Calu3 (cell line): ENCODE measurements around the gene TLE3. TPM values are rescaled to one million over a fixed set of nuclear protein-coding genes. Genes with fewer than 3 reads are reported as not detected.
A peak's percentile ranks its signal among the peaks of the same experiment; 100 is the strongest.

Source experiments
- BruUV-seq: library from RNA; stranded (reverse); fragments of 400-500 nt; replicated peaks from 2 replicates; lab custom pipeline; 2021; lab: Mats Ljungman, UMichigan
- CTCF ChIA-PET: fragments of 300-600 bp; sonication (Branson Sonifier 250); formaldehyde crosslinking; loops from one replicate; lab custom pipeline; 2022; ENCODE audit warnings: antibody characterized with exemption; lab: Charles Lee
- DNase-seq: peaks from one replicate; pipeline ENCODE4 v3.0.0; 2022
- H3K27ac Mint-ChIP-seq: one replicate; pipeline ENCODE4 v1.8.0; 2022; ENCODE audit warnings: mixed read lengths; ENCODE audit not compliant: unreplicated experiment
- H3K27me3 Mint-ChIP-seq: one replicate; pipeline ENCODE4 v1.8.0; 2022; ENCODE audit warnings: mixed read lengths; ENCODE audit not compliant: unreplicated experiment
- H3K36me3 Mint-ChIP-seq: one replicate; pipeline ENCODE4 v1.8.0; 2022; ENCODE audit warnings: mild to moderate bottlenecking, moderate library complexity, mixed read lengths; ENCODE audit not compliant: insufficient read depth, unreplicated experiment
- H3K4me1 Mint-ChIP-seq: one replicate; pipeline ENCODE4 v1.8.0; 2022; ENCODE audit warnings: mild to moderate bottlenecking, low read depth, mixed read lengths; ENCODE audit not compliant: unreplicated experiment
- H3K4me3 Mint-ChIP-seq: one replicate; pipeline ENCODE4 v1.8.0; 2022; ENCODE audit warnings: mild to moderate bottlenecking, low read depth, moderate library complexity, mixed read lengths; ENCODE audit not compliant: unreplicated experiment
- H3K9me3 Mint-ChIP-seq: one replicate; pipeline ENCODE4 v1.8.0; 2022; ENCODE audit warnings: low read depth, mixed read lengths; ENCODE audit not compliant: unreplicated experiment
- intact Hi-C: fragments of 100-400 bp; cut with micrococcal nuclease; formaldehyde crosslinking; loops from one replicate; pipeline ENCODE4 v1.10.0; 2022; ENCODE audit not compliant: unreplicated experiment
- total RNA-seq: library from RNA; stranded (reverse); gene quantifications from 2 replicates; pipeline ENCODE4 v1.2.3, GENCODE V29; 2022
- TF ChIP-seq, protein P1 (sequence below): fragments of 200-600 bp; IDR thresholded peaks from one replicate; pipeline ENCODE4 v1.8.0; 2022; ENCODE audit warnings: antibody characterized with exemption; ENCODE audit not compliant: unreplicated experiment

TLE3 gene
- total RNA-seq, 1 experiment from 2014 or later: 54.8 TPM

DNA sequence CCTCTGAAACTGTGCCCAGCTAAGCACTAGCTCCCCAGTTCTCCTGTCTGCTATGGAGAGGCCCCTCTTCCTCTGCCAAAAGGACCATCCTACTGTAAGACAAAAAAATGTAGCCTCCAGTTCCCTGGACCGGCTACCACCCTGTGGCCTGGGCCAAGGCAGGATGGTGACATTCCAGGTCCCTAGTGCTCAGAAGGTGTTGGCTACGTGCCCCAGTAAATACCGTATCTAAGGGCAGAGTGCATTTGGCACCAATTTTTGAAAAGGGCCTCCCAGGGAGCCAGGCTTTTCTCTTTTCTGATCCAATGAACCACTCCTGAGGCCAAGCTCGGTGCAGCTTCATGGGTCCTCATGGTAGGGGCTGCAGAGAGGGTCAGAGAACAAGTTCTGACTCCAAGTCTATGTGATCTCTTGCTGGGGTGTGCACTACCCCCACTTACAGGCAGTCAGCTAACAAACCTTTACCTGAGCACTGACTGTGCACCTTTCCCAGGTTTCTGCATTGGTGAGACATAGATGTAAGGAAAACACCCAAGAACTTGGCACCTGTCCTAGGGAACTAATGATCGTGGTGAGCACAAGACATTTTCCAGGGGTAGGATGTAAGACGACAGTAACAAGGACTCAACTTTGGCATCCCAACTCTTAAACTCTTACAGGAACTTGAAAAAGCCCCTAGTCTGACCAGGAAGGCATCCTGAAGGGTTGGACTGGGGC, 32.6 kb downstream of the TLE3 start:
- H3K36me3 Mint-ChIP-seq: peaks cover 14% of the 10 kb centered on the region
- intact Hi-C loops: loop anchor here (2.0 to 10.0 kb wide), 2 partner anchors 28 to 310 kb away; no protein-coding TSS in a partner anchor
- peak overlapping the region; percentile 56 for H3K27ac Mint-ChIP-seq
- H3K27me3 Mint-ChIP-seq: no peaks in the 10 kb centered on the region
- DNase-seq: peak; percentile 36
- no peak overlapping the region for H3K4me3 Mint-ChIP-seq
- CTCF ChIA-PET: interaction anchor here (0.6 to 2.2 kb wide), 4 partner anchors 26 to 511 kb away, joined by 3 to 8 read pairs (median 4); partner anchors contain the start of gene TLE3
- no peaks in the 10 kb centered on the region for H3K9me3 Mint-ChIP-seq
- TF ChIP-seq, protein P1, sequence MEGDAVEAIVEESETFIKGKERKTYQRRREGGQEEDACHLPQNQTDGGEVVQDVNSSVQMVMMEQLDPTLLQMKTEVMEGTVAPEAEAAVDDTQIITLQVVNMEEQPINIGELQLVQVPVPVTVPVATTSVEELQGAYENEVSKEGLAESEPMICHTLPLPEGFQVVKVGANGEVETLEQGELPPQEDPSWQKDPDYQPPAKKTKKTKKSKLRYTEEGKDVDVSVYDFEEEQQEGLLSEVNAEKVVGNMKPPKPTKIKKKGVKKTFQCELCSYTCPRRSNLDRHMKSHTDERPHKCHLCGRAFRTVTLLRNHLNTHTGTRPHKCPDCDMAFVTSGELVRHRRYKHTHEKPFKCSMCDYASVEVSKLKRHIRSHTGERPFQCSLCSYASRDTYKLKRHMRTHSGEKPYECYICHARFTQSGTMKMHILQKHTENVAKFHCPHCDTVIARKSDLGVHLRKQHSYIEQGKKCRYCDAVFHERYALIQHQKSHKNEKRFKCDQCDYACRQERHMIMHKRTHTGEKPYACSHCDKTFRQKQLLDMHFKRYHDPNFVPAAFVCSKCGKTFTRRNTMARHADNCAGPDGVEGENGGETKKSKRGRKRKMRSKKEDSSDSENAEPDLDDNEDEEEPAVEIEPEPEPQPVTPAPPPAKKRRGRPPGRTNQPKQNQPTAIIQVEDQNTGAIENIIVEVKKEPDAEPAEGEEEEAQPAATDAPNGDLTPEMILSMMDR: no peak
- BruUV-seq: no TSS peak
- H3K4me1 Mint-ChIP-seq: peaks cover 27% of the 10 kb centered on the region

DNA sequence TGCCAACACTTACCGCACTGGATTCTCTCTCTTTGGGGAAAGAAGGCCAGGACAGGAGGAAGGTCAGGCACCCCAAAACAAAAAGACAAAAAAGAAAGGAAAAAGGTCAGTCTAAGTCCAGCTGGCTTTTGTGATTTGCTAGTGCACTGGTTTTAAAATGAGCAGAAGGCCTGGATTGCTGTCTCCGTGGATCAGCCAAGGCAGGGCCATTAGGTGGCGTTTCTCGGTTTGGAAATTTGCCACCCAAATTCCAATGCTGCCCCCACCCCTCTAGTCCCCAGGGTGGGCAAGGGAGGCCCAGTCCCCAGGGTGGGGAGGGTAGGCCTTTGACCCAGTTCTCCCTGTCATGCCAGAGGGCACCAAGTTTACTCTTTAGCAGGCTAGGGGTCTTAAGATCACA, 33.3 kb downstream of the TLE3 start:
- H3K27ac Mint-ChIP-seq: no peak overlapping the region
- peaks cover 18% of the 10 kb centered on the region for H3K36me3 Mint-ChIP-seq
- peaks cover 27% of the 10 kb centered on the region for H3K4me1 Mint-ChIP-seq
- DNase-seq: no peak
- TF ChIP-seq, protein P1: no peak
- no TSS peak for BruUV-seq
- CTCF ChIA-PET: interaction anchor here (0.8 to 2.2 kb wide), 3 partner anchors 27 to 34 kb away, joined by 3 to 6 read pairs (median 3); partner anchors contain the start of gene TLE3
- intact Hi-C loops: loop anchor here (2.0 to 10.0 kb wide), 2 partner anchors 28 to 310 kb away; no protein-coding TSS in a partner anchor
- H3K9me3 Mint-ChIP-seq: no peaks in the 10 kb centered on the region
- no peaks in the 10 kb centered on the region for H3K27me3 Mint-ChIP-seq
- H3K4me3 Mint-ChIP-seq: no peak overlapping the region

DNA sequence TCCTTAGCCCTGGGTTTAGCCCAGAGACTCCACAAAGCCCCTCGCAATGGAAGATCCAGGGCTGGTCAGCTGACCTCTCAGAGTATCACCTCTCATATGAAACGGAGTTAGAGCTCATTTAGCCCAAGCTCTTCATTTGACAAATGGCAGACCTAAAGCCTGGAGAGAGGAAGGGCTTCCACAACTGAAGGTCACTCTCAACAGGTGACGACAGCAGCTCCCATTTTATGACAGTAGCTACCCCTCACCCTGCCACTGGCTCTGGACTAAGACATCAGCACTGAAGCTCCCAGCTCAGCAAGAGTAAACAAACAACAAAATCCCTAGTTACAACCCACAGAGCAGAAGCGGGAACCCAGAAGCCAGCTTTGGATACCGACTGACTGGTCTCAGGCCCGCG, 33.7 kb downstream of the TLE3 start:
- TF ChIP-seq, protein P1: no peak
- no peak for DNase-seq
- Mint-ChIP-seq H3K9me3 (no peaks in the 10 kb centered on the region), H3K4me1 (peaks cover 27% of the 10 kb centered on the region), H3K36me3 (peaks cover 18% of the 10 kb centered on the region), H3K4me3 (no peak overlapping the region), H3K27ac (no peak overlapping the region), H3K27me3 (no peaks in the 10 kb centered on the region)
- CTCF ChIA-PET: interaction anchor here (0.6 to 2.2 kb wide), 4 partner anchors 29 to 36 kb away, joined by 3 to 8 read pairs (median 6); partner anchors contain the start of gene TLE3
- intact Hi-C loops: loop anchor here (2.0 to 10.0 kb wide), 2 partner anchors 29 to 309 kb away; no protein-coding TSS in a partner anchor
- BruUV-seq: no TSS peak

DNA sequence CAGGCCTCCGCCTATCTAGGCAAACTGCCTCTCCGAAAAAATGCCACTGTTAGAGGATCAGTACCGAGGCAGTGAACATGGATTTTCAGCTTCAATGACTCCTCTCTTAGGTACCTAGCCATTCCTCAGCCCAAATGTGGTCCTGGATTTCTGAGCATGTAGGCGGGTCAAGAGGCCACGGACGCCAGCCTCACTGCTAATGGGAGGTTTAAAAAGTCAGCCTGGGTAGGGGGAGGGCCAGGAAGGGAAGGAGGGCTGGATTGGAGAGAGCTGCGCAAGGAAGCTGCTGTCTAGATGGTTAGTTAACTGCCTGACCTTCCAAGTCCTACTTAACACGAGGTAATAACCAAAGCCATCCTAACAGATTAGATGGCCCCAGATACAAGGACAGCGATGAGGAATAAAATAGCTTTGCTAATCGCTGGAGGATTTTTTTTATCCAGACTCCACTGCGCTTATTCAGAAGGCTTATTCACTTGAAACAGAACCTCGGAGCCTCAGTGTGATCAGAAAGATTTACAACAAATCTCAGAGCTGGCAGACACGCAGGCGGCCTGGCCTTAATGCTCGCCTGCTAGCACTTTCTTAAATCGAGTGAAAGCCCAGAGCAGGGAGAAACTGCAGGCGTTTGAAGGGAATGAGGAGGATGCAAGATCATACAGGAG, 34.3 kb downstream of the TLE3 start:
- Mint-ChIP-seq H3K4me3 (no peak overlapping the region), H3K9me3 (no peaks in the 10 kb centered on the region), H3K36me3 (peaks cover 18% of the 10 kb centered on the region), H3K27me3 (no peaks in the 10 kb centered on the region), H3K27ac (no peak overlapping the region), H3K4me1 (peaks cover 27% of the 10 kb centered on the region)
- no TSS peak for BruUV-seq
- intact Hi-C loops: loop anchor here (10.0 kb wide), 1 partner anchor 309 kb away; no protein-coding TSS in a partner anchor
- TF ChIP-seq, protein P1: no peak
- CTCF ChIA-PET: interaction anchor here (0.6 to 2.2 kb wide), 4 partner anchors 28 to 36 kb away, joined by 3 to 8 read pairs (median 6); partner anchors contain the start of gene TLE3
- DNase-seq: no peak
